Adrenal gland (tissue), 12 donors: ENCODE results near the gene ZNF554. TPM values are rescaled to one million over a fixed set of nuclear protein-coding genes. Genes with fewer than 3 reads are reported as not detected.
A peak's percentile ranks its signal among the peaks of the same experiment; 100 is the strongest.

Experiments
- DNase-seq, 7 donors: peaks; one replicate each; pipeline ENCODE4 v3.0.0-alpha.2; 2019 to 2020
- H3K27ac ChIP-seq, 5 donors: fragments of 200-600 bp; sonication (generic) in 4 of 5; 1 replicate in 3 of 5; 2 replicates in 2 of 5; pipeline versions ENCODE4 v1.5.1 to v1.8.0; 2016 to 2020; ENCODE audit warnings: mild to moderate bottlenecking in 1 of 5
- H3K27me3 ChIP-seq: fragments of 200-600 bp; 2 replicates; pipeline ENCODE4 v1.8.0; 2021
- H3K36me3 ChIP-seq, 2 donors: fragments of 200-600 bp; replicated peaks in 1 of 2; 1 replicate in 1 of 2; 2 replicates in 1 of 2; pipeline versions ENCODE4 v1.5.1 to v1.8.0; 2018 to 2022
- H3K4me1 ChIP-seq, 2 donors: fragments of 200-600 bp; replicated peaks in 1 of 2; 1 replicate in 1 of 2; 2 replicates in 1 of 2; pipeline versions ENCODE4 v1.5.1 to v1.8.0; 2018 to 2021
- H3K4me3 ChIP-seq, 4 donors: fragments of 200-600 bp; sonication (generic) in 3 of 4; one replicate each; pipeline ENCODE4 v1.5.1; 2016 to 2018
- H3K9me3 ChIP-seq, 3 donors: fragments of 200-600 bp; sonication (generic) in 1 of 3; replicated peaks in 1 of 3; 1 replicate in 2 of 3; 2 replicates in 1 of 3; pipeline versions ENCODE4 v1.5.1 to v1.8.0; 2016 to 2021
- CTCF ChIP-seq, 6 experiments: fragments of 450-650 bp in 4 of 6; fragments of 200-600 bp in 2 of 6; sonication (generic) in 1 of 6; IDR thresholded peaks; 1 replicate in 5 of 6; 2 replicates in 1 of 6; pipeline versions ENCODE4 v1.5.1 to v1.8.0; 2016 to 2021; ENCODE audit warnings: antibody characterized with exemption in 6 of 6, mild to moderate bottlenecking in 2 of 6, moderate library complexity in 1 of 6
- POLR2A ChIP-seq, 2 donors: fragments of 450-650 bp; IDR thresholded peaks; one replicate each; pipeline ENCODE4 v1.6.1; 2017; ENCODE audit warnings: antibody characterized with exemption in 2 of 2, mild to moderate bottlenecking in 2 of 2, moderate library complexity in 1 of 2
- WGBS, 4 donors: extraction: QIAGEN DNeasy Blood & Tissue Kit in 2 of 4; methylation state at CpG; one replicate each; pipeline versions ENCODE4 v1.1.5 to v1.1.7; 2013 to 2017; 5-methylcytosine and 5-hydroxymethylcytosine counted together
- intact Hi-C, 2 donors: fragments of 100-400 bp; cut with DNase I; formaldehyde crosslinking; loops; one replicate each; pipeline versions ENCODE4 v1.14.1 to v1.15.0; 2022 to 2023
- polyA plus RNA-seq, 3 donors: library from polyadenylated mRNA; stranded (reverse); fragments of 200-250 nt in 2 of 3; fragments of 350-450 nt in 1 of 3; fragmentation: Illumina TruSeq in 1 of 3; extraction: RNeasy Lipid Tissue Mini Kit (QIAGEN cat#74804) in 1 of 3; gene quantifications; one replicate each; pipeline ENCODE4 v1.2.3, GENCODE V29; 2013 to 2014
- total RNA-seq, 9 donors: library from RNA; depleted of rRNA in 4 of 9; stranded (reverse); fragments of >200 nt in 4 of 9; fragments of 120-200 nt in 1 of 9; fragmentation: NEBNext Ultra II Directional in 1 of 9; extraction: Animal tissue kit (Norgen Biotek cat#: 25700) in 1 of 9; gene quantifications; one replicate each; pipeline versions ENCODE4 v1.1.0 to v1.2.4, GENCODE V29; 2013 to 2023
- donor health status: healthy with polysubstance abuse.
- donor health status: Bipolar disorder and iron deficiency.
- donor health status: DM: yes; HTN: yes; CAD: no.
- donor health status: DM: no; HTN: no; CAD: no.
- donor health status: DM: no; HTN: no; CAD: no.
- donor health status: DM: yes; HTN: yes; CAD: no.

Gene ZNF554
- total and polyA plus RNA-seq, 12 donors, result 1.6 to 6.9 (median 3.9) TPM

GRCh38 chr19:2796659-2797266 lies 22.9 kb upstream of the ZNF554 start:
- H3K9me3 ChIP-seq, result no peaks in the 10 kb centered on the region
- no peak for TF ChIP-seq CTCF (IDR thresholded peaks at IDR 0.05)
- no peak for TF ChIP-seq POLR2A (IDR thresholded peaks at IDR 0.05)
- no peak overlapping the region for H3K27ac ChIP-seq
- H3K4me3 ChIP-seq, result no peak overlapping the region
- H3K36me3 ChIP-seq, result peaks cover 0 to 9% of the 10 kb centered on the region in 2 donors
- intact Hi-C loops, result no loop called here
- peaks cover 4 to 8% of the 10 kb centered on the region in 2 donors for H3K4me1 ChIP-seq
- no peak for DNase-seq
- no peaks in the 10 kb centered on the region for H3K27me3 ChIP-seq
- WGBS, 4 donors, result 94 to 96% (median 95%) methylated on average over 16 to 23 of the region's 23 CpGs

GRCh38 chr19:2797280-2797679 lies 22.4 kb upstream of the ZNF554 start:
- no peak for DNase-seq
- Histone ChIP-seq H3K4me3 (no peak overlapping the region), H3K27me3 (no peaks in the 10 kb centered on the region), H3K9me3 (no peaks in the 10 kb centered on the region), H3K27ac (no peak overlapping the region), H3K36me3 (peaks cover 0 to 9% of the 10 kb centered on the region in 2 donors), H3K4me1 (peaks cover 4 to 8% of the 10 kb centered on the region in 2 donors)
- WGBS, 4 donors, result 90 to 99% (median 95%) methylated on average over 5 to 15 of the region's 15 CpGs
- intact Hi-C loops, result no loop called here
- TF ChIP-seq CTCF (IDR thresholded peaks at IDR 0.05) (no peak), POLR2A (IDR thresholded peaks at IDR 0.05) (no peak)

GRCh38 chr19:2798158-2798685 lies 21.4 kb upstream of the ZNF554 start:
- TF ChIP-seq CTCF (IDR thresholded peaks at IDR 0.05) (no peak), POLR2A (IDR thresholded peaks at IDR 0.05) (no peak)
- H3K36me3 ChIP-seq, result peaks cover 0 to 9% of the 10 kb centered on the region in 2 donors
- intact Hi-C loops, result no loop called here
- no peaks in the 10 kb centered on the region for H3K9me3 ChIP-seq
- H3K4me3 ChIP-seq, result no peak overlapping the region
- DNase-seq, result no peak
- peaks cover 4 to 8% of the 10 kb centered on the region in 2 donors for H3K4me1 ChIP-seq
- no peaks in the 10 kb centered on the region for H3K27me3 ChIP-seq
- 92 to 97% (median 94%) methylated on average over 5 to 16 of the region's 16 CpGs for WGBS, 4 donors
- H3K27ac ChIP-seq, result peak overlapping the region in 3 of 5 donors; percentile 64 to 81 (median 68)

- H3K36me3 ChIP-seq, result peaks cover 0 to 9% of the 10 kb centered on the region in 2 donors
- H3K27me3 ChIP-seq, result no peaks in the 10 kb centered on the region
- H3K4me3 ChIP-seq, result no peak overlapping the region
- H3K4me1 ChIP-seq, result peaks cover 4 to 8% of the 10 kb centered on the region in 2 donors
- intact Hi-C loops, result no loop called here
- peak; percentile 74 to 93 (median 91) for DNase-seq
- 55 to 81% (median 62%) methylated on average over 3 to 7 of the region's 7 CpGs for WGBS, 4 donors
- no peaks in the 10 kb centered on the region for H3K9me3 ChIP-seq
- peak overlapping the region in 3 of 5 donors; percentile 64 to 81 (median 68) for H3K27ac ChIP-seq
- no peak for TF ChIP-seq CTCF (IDR thresholded peaks at IDR 0.05)
- TF ChIP-seq POLR2A (IDR thresholded peaks at IDR 0.05), result peak in 1 of 2 donors; percentile 62
These were observed 20.9 kb upstream of the ZNF554 start for GRCh38 chr19:2798733-2799132.
